ACC112 (cell line): ENCODE results near the gene LTC4S.

Experiments used
- H2AFZ ChIP-seq: fragments of 200-600 bp; sonication (generic); one replicate; pipeline ENCODE4 v1.6.0; 2017; ENCODE audit warnings: antibody characterized with exemption, low read length; ENCODE audit not compliant: unreplicated experiment
- H3K27ac ChIP-seq: fragments of 200-600 bp; sonication (generic); 2 replicates; pipeline ENCODE4 v1.5.1; 2014; ENCODE audit warnings: low read depth, mild to moderate bottlenecking, antibody characterized with exemption, low read length, moderate library complexity
- H3K27me3 ChIP-seq: fragments of 200-600 bp; sonication (generic); 2 replicates; pipeline ENCODE4 v1.6.1; 2014; ENCODE audit warnings: mild to moderate bottlenecking, antibody characterized with exemption, low read length, moderate library complexity, mixed read lengths; ENCODE audit not compliant: insufficient read depth
- H3K36me3 ChIP-seq: fragments of 200-600 bp; sonication (generic); 2 replicates; pipeline ENCODE4 v1.6.1; 2016; ENCODE audit warnings: mild to moderate bottlenecking, antibody characterized with exemption, low read length, moderate library complexity, mixed read lengths; ENCODE audit not compliant: insufficient read depth
- H3K4me1 ChIP-seq: fragments of 200-600 bp; sonication (generic); one replicate; pipeline ENCODE4 v1.6.1; 2016; ENCODE audit warnings: low read length, mixed read lengths; ENCODE audit not compliant: insufficient read depth, unreplicated experiment, control insufficient read depth
- H3K4me3 ChIP-seq: fragments of 200-600 bp; sonication (generic); 2 replicates; pipeline ENCODE4 v1.5.1; 2014; ENCODE audit warnings: mild to moderate bottlenecking, low read depth, low read length
- H3K79me2 ChIP-seq: fragments of 200-600 bp; sonication (generic); one replicate; pipeline ENCODE4 v1.6.0; 2016; ENCODE audit warnings: low read length; ENCODE audit not compliant: control insufficient read depth, unreplicated experiment, insufficient read depth

Gene LTC4S

DNA sequence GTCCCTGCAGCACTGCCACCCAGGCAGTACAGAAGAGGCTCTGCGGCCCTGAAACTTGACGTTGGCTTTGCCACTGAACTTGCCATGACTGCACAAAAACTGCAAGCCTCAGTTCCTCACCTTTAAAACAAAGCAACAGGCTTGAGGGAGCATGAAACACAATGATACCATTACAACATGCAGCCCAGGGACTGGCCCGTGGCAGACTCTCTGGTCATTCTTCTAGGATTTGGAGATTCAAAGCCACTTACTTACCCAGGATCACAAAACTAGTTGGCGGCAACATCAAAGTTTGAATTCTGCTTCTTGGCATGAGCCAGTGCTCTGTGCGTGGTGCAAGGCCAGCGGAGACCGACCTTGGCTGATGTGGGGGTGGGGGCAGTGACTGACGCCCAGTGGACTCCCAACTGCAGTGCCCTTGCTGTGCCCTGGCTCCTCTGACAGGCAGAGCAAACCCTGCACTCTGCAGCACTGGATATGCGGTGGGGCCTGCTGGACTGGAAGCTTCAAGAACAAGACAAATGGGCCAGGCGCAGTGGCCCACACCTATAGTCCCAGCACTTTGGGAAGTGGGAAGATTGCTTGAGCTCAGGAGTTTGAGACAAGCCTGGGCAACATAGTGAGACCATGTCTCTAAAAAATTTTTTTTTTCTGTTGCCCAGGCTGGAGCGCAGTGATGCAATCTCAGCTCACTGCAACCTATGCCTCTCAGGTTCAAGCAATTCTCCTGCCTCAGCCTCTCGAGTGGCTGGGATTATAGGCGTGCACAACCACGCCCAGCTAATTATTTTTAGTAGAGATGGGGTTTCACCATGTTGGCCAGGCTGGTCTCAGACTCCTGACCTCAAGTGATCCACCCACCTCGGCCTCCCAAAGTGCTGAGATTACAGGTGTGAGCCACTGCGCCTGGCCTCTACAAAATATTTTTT, 45.8 kb downstream of the LTC4S start:
- Histone ChIP-seq H3K36me3 (peaks cover 22% of the 10 kb centered on the region; the same call in 1 of the 2 replicates), H3K27ac (no peak overlapping the region), H3K79me2 (no peaks in the 10 kb centered on the region), H3K27me3 (no peaks in the 10 kb centered on the region), H3K4me3 (no peak overlapping the region), H3K4me1 (peaks cover 3% of the 10 kb centered on the region), H2AFZ (no peak overlapping the region)

DNA sequence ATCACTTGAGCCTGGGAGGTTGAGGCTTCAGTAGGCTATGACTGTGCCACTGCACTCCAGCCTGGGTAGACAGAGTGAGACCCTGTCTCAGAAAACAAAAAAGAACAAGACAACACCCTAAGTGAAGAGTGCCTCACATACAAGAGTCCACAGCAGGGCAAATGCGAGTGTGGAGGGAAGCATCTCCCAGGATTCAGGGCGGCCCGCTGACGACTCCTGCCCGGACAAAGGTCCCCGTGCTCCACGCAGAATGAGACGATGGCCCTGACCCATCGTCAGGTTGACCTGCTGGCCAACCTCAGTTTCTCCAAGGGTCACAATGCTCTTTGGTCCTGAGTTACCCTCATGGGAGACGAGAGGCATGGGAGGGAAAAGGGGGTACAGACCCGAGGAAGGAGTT, 46.5 kb downstream of the LTC4S start:
- Histone ChIP-seq H3K4me3 (no peak overlapping the region), H3K27ac (no peak overlapping the region), H3K27me3 (no peaks in the 10 kb centered on the region), H3K36me3 (peaks cover 25% of the 10 kb centered on the region; the same call in 1 of the 2 replicates), H2AFZ (no peak overlapping the region), H3K4me1 (peaks cover 3% of the 10 kb centered on the region), H3K79me2 (no peaks in the 10 kb centered on the region)

DNA sequence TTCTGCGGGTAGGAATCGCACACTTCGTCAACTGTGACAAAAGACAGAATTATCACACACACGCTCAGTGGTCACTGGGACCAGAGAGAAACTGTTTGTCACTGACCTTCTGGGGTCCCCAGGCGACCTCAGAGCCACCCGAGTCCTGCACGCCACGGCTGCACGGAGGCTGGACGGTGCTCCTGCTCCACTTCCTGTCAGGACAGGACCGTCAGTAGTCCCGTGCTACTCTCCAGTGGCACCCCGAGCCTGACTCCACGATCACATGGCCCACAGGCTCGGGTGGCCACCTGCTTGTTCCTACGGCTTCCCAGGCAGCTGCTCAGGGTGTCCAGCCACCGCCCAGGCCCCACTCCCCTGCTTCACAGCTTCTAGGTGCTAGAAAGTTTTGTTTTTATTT, 47.0 kb downstream of the LTC4S start:
- H3K4me1 ChIP-seq: peaks cover 3% of the 10 kb centered on the region
- H3K27me3 ChIP-seq: no peaks in the 10 kb centered on the region
- no peak overlapping the region for H3K4me3 ChIP-seq
- peaks cover 27% of the 10 kb centered on the region for H3K36me3 ChIP-seq
- H3K79me2 ChIP-seq: no peaks in the 10 kb centered on the region
- no peak overlapping the region for H3K27ac ChIP-seq
- no peak overlapping the region for H2AFZ ChIP-seq

GRCh38 chr5:179841621-179842020, 47.8 kb downstream of the LTC4S start:
- Histone ChIP-seq H2AFZ (no peak overlapping the region), H3K27ac (no peak overlapping the region), H3K79me2 (no peaks in the 10 kb centered on the region), H3K4me1 (no peaks in the 10 kb centered on the region), H3K27me3 (no peaks in the 10 kb centered on the region), H3K4me3 (no peak overlapping the region), H3K36me3 (peaks cover 27% of the 10 kb centered on the region)
